HG03108 (cell line): ENCODE measurements around the gene C5orf58.

Experiments used
- ATAC-seq: cut with Tn5 transposase; IDR thresholded peaks from one replicate; pipeline ENCODE4 v1.9.1; 2021; ENCODE audit warnings: moderate library complexity; ENCODE audit not compliant: unreplicated experiment

The C5orf58 gene

DNA sequence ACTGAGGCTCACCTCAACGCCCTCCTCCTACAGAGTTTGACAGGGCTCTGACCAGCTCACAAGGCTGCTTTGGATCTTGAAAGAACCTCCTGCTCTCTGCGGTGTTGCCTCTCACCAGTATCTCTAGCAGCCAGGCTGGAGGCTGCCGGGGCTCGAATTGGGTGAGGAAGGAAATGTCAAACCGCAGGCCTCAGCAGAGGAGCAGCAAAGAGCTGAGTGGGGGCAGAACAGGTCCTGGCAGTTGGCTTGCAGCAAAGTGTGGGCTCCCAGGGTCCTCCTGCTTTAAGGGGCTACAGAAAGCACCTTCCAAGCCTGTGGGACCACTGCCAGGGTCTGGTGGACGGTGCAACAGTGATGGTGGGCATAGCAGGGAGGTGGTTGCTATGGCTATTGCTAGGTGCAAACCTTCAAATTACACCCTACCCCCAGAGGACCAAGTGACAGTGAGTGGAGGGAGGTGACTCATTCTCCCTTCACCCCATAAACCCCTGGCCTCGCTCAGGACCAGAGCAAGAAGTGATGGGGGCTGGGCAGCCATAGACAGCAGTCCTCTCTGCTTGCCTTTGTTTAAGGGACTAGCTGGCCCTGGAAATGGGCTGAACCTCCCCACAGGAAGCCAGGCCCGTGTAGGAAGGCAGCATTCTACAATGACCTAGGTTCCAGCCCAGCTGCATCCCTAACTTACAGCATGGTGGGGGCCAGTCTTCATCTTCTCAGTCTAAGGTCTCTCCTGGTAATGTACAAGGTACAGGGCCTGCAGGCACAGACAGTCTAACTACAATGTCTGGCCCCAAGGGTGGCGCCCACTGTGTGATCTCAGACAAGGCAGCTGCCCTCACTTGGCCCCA, 46.0 kb downstream of the C5orf58 start:
- peak; percentile 90 for ATAC-seq

DNA sequence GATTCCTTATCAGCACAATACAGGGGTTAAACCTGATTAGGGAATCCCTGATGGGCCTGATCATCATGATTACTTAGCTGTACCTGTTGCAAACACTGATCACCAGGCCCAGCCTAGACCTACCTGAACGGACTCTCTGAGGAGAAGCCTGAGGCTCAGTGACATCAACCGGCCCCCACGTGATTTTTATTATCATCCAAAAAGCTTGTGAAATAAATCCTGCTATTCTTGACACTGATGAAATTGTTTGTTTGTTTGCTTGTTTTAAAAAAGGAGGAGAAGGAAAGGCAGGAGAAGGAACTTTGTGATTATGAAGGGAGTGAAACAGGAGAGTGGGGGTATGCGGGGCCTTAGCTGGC, 46.7 kb downstream of the C5orf58 start:
- no peak for ATAC-seq

DNA sequence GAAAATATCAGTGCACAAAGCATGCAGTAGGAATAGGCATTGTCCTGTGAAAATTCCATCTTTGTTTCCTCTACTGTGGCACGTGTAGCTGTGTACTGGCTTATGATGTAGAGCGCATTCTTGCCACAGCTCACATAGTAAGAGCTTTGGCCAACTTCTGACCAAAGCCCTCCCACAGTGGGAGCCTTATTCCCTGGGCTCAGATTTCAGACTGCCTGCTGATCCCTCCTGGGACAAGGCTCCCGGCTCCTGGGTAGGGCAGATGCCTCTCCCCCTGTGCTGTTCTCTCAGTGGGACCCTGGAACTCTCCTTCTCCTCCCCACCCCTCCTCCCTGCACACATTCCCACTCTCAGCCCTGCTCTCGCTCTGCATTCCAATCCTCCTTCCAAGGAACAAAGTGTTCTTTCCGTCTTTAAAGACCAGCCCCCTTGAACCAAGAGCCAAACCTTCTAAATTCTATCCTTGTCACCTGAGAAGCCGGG, 47.3 kb downstream of the C5orf58 start:
- no peak for ATAC-seq

DNA sequence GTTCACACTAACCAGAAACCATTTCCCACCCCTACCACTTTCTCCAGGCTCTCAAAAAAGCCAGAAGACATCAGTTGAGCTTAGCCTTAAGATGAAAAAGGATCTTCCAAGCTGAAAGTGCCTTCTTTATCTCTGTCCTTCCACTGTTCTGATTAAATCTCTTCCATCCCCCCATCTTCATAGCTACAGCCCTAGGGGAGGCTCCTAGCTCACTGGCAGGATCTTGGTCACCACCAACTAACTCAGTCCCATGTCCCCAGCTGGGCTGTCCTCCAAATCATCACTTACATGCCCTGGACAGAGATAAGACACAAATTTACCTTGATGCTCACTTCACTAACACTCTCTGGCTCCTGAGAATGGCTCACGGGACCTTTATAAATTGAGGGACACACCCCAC, 50.5 kb downstream of the C5orf58 start:
- no peak for ATAC-seq

DNA sequence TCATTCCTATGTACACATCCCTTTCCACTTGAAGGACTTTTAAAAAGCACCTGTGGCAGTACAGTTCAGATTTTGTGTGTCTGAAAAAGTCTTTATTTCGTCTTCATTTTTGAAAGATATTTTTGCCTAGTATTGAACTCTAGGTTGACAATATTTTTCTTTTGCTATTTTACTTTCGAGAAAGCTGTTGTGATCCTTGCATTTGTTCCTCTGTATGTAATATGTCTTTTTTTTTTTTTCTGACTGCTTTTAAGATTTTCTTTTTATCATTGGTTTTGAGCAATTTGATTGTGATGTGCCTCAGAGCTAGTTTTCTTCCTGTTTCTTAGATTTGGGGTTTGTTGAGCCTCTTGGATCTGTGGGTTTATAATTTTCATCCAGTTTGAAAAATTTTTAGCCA, 51.4 kb downstream of the C5orf58 start:
- ATAC-seq = no peak

DNA sequence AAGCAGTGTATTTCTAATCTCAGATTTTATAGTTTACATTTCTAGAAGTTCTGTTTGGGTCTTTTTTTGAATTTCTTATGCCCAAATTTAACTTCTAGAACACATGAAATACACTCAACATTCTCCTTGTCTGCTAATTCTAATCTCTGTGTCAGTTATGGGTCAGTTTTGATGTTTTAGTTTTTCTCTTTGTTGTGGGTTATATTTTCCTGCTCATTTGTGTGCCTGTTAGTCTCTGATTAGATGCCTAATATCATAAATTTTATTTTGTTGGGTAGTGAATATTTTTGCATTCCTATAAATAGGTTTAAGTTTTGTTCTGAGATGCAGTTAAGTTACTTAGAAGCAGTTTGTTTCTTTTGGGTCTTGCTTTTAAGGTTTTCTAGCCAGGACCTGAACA, 52.4 kb downstream of the C5orf58 start:
- no peak for ATAC-seq

DNA sequence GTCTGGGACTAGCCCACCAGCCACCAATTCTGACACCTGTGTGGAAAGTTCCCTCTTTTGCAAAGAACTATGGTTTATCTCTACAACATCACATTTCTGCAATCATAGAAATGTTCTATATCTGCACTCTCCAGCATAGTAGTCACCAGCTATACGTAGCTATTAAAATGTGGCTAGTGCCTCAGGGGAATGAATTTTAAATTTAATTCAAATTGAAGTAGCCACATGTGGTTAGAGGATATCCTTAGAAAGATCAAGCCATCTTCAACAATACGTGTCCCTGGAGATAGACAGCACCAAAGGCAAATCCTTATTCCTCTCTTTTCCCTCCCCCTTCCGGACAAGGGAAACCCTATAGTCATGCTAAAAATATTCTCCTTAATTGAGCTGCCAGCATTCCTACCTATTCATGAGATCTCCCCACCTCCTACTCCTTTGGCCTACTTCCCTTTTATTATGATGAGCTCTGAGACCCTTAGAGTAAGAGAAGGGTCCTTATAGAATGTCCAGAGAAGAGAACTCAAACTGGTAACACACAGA, 53.7 kb downstream of the C5orf58 start:
- no peak for ATAC-seq

DNA sequence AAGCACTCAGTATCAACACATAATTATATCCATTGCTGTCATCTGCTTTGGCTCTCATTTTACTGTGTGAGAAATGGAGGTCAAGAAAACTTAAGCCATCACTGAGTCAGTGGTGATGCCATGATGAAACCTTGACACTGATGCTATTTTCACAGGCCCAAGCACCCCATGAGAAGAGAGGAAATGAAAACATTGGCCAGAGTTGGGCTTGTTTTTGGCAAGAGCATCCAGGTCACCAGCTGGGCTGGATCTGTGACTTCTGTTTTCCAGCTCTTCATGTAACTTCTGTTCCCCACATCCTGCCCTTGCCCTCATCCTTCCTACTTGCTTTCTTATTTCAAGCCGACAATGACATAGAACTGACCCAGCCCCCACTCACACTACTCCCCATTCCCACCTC, 54.7 kb downstream of the C5orf58 start:
- no peak for ATAC-seq

DNA sequence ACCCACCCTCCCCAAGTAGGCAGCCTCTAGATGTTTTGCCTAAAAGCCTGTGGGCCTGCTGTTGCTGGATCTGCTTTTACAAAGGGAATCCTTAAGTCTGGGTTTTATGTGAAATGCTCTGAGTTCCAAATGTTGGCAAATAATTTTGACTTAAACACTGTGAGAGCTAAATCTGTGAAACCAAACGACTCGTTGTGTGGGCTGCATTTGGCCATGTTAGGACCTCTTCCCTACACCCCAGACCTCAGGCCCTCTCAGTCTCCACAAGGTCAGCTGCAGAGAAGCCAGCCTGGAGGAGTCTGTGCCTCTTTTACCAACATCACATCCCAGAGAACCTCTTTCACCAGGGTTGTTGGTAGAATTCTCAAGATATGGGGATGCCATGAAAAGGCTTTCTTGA, 55.4 kb downstream of the C5orf58 start:
- ATAC-seq = no peak

DNA sequence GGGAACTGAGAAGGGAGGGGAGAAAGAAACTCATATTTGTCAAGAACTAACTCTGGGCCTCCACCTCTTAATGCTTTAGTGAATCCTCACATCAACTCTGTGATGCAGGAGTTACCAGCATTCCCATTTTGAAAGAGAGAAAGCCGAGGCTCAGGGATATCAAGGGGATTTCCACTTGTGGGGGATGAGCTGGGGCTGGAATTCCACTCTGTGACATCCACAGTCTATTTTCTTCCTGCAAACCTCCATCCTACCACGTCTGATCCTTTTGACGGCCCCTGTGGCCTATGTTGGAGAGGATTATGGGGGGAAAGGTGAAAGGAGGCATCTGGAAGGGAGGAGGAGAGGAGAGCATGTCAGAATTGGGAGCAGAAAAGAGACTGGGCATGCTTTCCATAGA, 55.8 kb downstream of the C5orf58 start:
- no peak for ATAC-seq

DNA sequence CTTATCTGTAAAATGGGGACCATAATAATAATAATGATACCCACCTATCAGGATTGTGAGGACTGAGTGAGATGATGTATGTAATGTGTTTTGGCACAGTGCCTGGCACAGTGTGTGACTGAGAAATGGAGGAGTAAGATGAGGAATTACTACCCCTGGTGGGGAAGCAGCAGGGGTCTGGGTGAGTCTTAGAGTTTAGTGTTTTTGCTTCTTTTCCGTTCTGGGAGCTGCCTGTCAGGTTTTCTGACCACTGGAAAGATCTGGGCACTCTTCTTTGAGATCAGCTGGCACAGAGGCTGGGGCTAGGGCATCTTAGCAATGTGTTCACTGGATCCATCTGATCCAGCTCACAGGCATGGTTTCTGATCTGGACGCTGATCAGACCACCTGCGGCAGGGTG, 56.3 kb downstream of the C5orf58 start:
- no peak for ATAC-seq

DNA sequence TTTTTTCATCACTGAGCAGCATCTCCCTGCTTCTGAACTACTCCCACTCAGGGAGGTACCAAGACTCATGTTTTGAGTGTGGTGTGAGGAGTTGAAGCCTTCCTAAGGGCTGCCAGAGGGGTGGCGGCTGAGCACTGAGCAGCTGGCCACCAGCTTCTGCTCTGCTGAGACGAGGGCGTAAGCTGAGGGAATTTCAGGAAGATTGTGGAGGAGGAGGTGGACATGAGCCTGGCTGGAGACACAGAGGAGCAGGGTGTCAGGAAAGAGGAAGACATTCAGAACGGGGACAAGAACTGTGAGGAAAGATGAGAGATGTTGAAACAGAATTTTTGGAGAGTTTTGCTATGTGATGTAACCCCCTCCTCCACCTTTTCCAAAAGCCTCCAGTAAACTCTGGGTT, 57.0 kb downstream of the C5orf58 start:
- ATAC-seq = no peak

DNA sequence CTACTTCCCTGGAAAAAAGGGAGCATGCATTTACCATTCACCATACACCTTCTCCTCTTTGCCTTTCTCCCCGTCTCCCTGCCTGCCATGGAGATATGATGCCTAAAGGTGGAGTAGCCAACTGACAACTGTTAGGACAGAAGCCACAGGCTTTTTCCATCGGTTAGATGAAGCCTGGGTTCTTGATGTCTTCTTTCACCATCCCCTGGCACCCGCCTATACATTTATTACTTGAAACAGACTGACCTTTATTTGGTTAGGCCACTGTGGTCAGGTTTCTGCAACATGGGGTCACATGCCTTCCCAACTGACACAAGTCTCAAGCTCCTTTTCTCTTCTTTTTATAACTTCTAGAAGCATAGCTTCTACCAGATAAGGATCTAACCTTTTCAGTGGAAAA, 57.7 kb downstream of the C5orf58 start:
- ATAC-seq = no peak

DNA sequence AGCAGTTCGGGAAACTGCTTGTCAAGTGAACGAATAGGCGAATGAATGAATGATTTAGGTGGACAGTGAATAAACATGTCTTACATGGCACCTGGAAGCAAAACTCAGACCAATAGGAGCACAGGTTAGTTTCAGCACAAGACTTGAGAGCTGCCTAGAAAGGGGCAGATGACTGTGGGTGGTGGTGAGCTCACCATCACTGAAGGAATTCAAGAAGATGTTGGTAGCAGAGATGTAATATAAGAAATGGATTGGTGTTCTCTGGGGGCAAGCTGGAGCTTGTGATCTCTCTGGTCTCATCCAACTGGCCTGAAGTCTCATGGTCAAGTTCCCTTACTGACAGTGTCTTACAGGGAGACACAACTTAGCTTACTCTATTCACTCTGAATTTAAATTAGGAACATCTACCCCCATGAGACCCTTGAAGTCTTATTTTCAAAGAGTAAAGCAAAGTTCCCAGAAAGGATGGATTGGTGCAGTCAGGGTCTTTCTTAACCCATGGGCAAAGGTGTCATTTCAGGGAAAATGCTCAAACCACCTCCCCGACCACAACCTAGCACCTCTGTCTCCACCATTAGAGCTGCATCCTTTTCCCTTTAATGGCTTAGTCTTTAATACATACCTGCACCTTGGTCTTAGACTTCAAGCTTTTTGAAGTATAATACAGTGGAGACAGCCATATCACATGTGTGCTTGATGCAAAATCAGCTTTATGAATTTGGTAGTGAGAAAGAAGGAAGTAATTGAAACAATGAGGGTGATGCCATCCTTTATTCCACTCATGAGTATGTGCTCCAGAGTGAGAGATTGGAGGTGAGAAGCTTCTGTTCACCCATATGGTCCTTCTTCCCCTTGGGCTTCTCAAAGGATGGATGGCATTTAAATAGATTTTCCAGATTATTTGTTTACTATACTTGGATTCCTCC, 59.7 kb downstream of the C5orf58 start:
- ATAC-seq = no peak

DNA sequence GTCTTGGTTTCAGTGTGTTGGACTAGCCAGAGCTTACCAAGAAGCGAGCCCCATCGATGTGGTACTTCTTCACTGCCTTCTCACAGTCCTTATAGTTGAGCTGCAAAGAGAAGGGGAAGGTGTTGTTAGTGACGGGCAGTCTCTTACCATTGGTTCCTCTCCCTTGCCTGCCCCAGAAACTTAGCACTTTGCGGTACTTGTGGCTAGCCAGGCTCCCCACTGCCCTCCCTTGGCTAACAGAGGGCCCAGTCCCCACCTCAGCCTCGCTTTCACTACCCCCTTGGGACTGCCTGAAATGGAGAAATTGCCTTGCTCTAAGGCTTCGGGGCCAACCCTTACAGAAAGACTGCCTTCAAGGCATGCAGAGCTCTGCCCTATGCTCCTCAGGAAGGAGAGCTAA, 60.5 kb downstream of the C5orf58 start:
- peak; percentile 82 for ATAC-seq

DNA sequence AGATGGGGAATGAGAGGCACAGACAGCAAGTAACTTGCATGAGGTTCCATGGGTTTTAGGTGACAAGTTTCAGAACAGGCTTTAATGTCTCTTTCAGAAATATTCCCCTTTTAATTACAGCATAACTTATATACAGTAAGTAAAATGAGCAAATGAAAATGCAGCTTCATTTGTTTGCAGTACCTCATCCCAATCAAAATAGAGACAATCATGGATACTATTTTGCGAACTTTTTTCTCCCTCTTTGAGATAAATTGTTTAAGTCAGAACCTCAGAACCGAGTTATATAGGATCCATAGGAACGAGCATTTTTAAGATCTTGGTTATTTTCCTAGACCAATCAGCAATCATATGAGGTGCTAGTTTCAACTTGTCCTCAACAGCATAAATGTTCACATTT, 61.3 kb downstream of the C5orf58 start:
- no peak for ATAC-seq

DNA sequence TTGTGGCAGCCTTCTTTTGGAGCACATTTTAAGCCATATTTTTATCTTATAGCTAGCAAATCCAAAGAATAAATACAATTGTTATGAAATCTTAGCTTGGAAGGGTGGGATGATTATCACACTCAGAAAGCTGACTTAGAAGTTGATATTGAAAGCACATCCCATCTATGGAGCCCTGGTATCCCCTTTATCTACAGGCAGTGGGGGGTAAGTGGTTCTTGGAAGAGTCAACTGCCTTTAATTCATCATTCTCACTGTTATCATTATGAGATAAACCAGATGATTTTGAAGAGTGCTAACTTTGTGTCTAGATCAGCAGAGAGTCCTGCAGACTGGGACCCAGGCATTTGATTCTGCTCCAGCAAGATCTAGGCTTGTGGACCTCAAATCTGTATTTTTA, 61.8 kb downstream of the C5orf58 start:
- no peak for ATAC-seq
